IPS-18c (cell line): Measurements from ENCODE around the gene TMEM203.

Source experiments
- H3K4me3 ChIP-seq: 2 replicates; pipeline ENCODE4 v1.7.0; 2013; ENCODE audit warnings: low read depth, mild to moderate bottlenecking, low read length, moderate library complexity; ENCODE audit not compliant: insufficient read depth
- H3K9me3 ChIP-seq: one replicate; pipeline ENCODE4 v1.6.1; 2013; ENCODE audit warnings: mild to moderate bottlenecking, low read length, moderate library complexity; ENCODE audit not compliant: control insufficient read depth, insufficient read depth

Gene TMEM203

GRCh38 chr9:137223078-137223970 is 17.9 kb upstream of the TMEM203 start:
- peaks cover 2% of the 10 kb centered on the region for H3K9me3 ChIP-seq

GRCh38 chr9:137222190-137223077 is 17.0 kb upstream of the TMEM203 start, which contains the start of gene RNF208:
Gene RNF208, minus strand, starts transcription at chr9:137222240. Its CDS starts 1,028 bp downstream, at chr9:137221212.
- Histone ChIP-seq H3K9me3 (peaks cover 2% of the 10 kb centered on the region), H3K4me3 (peak within 1 kb of the TSS; percentile 66)

More at GRCh38 chr9:137223078-137223970, 17.9 kb upstream of the TMEM203 start:
- peak overlapping the region; percentile 80 for H3K4me3 ChIP-seq

GRCh38 chr9:137221506-137222111 is 16.2 kb upstream of the TMEM203 start:
- H3K4me3 ChIP-seq: peak overlapping the region; percentile 44
- H3K9me3 ChIP-seq: peaks cover 2% of the 10 kb centered on the region

- 0 out of 2 replicates have a peak overlapping the region, but pooled peaks have one; percentile 44 for H3K4me3 ChIP-seq
- peaks cover 2% of the 10 kb centered on the region for H3K9me3 ChIP-seq
Observed at GRCh38 chr9:137221095-137221505, 15.7 kb upstream of the TMEM203 start.

GRCh38 chr9:137220317-137221094 is 15.1 kb upstream of the TMEM203 start:
- H3K4me3 ChIP-seq: no peak overlapping the region
- peaks cover 2% of the 10 kb centered on the region for H3K9me3 ChIP-seq

- peaks cover 4% of the 10 kb centered on the region for H3K9me3 ChIP-seq
- H3K4me3 ChIP-seq: no peak overlapping the region
Observed at GRCh38 chr9:137219757-137220316, 14.4 kb upstream of the TMEM203 start.

GRCh38 chr9:137218754-137219271 is 13.4 kb upstream of the TMEM203 start:
- no peak overlapping the region; the same call in 1 of the 2 replicates for H3K4me3 ChIP-seq
- H3K9me3 ChIP-seq: peaks cover 4% of the 10 kb centered on the region

GRCh38 chr9:137218212-137218753 is 12.8 kb upstream of the TMEM203 start:
- peaks cover 4% of the 10 kb centered on the region for H3K9me3 ChIP-seq
- H3K4me3 ChIP-seq: no peak overlapping the region

GRCh38 chr9:137217276-137218211 is 12.1 kb upstream of the TMEM203 start:
- no peak overlapping the region for H3K4me3 ChIP-seq

GRCh38 chr9:137216188-137216965 is 10.9 kb upstream of the TMEM203 start:
- Histone ChIP-seq H3K9me3 (peaks cover 2% of the 10 kb centered on the region), H3K4me3 (no peak overlapping the region; the same call in 1 of the 2 replicates)

More at GRCh38 chr9:137217276-137218211, 12.1 kb upstream of the TMEM203 start:
- peaks cover 4% of the 10 kb centered on the region for H3K9me3 ChIP-seq

GRCh38 chr9:137215196-137215986 is 9.9 kb upstream of the TMEM203 start:
- Histone ChIP-seq H3K4me3 (no peak overlapping the region), H3K9me3 (peaks cover 2% of the 10 kb centered on the region)

GRCh38 chr9:137214620-137215019 is 9.2 kb upstream of the TMEM203 start:
- H3K9me3 ChIP-seq: peaks cover 2% of the 10 kb centered on the region
- H3K4me3 ChIP-seq: no peak overlapping the region
